Measurements from ENCODE around the gene ATP6V1B1. TPM values are rescaled to one million over a fixed set of nuclear protein-coding genes. Genes with fewer than 3 reads are reported as not detected.

ATP6V1B1 gene
- total RNA-seq, 2 donors from 2014 or later, result not detected

DNA sequence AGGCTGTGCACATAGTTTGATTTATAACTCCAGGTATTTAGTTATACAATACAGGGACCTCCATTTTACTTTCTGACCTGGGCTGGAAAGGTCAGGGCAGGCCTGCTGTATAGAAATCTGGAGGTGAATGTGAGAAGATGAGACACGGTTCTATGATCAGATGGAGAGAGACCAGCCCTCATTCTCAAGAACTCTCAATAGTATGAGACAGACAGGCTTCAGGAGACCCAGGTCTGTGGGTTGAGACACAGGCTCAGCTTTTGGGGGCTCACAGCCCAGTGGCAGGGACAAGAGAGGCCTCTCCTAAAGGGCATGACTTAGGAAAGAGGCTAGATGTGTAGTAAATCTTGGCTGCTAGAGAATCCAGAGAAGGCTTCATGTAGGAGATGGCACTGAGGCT lies 719 bp upstream of the ATP6V1B1 start:
- DNase-seq, result no peak
- H3K9me3 Mint-ChIP-seq, result no peaks in the 10 kb centered on the region
- no peak overlapping the region for H3K4me3 ChIP-seq (ENCODE audit: low read length)

DNA sequence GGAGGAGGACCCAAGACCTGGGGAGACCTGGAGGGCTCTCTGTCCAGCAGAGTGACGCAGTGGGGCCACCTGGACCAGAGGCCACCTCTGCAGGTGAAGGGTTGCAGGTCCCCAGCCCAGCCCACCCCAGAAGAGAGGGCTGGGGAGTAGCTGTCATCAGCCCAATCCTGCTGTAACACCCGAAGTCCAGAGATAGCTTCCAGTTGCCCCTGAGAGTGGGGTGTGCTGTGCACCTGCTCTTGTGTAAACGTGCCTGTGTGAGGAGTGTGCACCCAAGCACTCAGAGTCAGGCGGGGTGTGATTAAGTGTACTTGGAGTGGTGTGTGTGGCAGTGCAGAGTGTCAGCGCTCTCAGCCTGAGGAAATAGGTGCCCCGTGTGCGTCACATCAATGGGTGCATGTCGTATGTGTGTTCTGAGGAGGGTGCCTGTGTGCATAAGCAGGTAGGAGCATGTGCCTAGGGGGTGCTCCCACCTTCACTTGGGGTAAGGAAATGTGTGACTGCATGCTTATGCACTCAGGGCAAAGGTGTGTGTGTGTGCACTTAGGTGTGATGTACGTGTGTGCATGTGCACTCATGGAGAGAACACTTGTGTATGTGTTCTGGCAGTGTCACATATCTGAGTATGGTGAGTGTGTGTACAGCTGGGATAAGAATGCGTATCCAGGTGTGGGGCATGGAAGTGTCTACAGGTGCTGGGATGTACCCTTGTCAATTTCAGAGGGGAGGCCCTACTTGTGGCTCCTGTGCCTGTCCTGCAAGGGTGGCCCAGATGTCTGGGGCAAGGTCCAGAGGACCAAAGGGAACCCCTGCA lies 672 bp downstream of the ATP6V1B1 start:
- H3K4me3 ChIP-seq (ENCODE audit: low read length), result no peak overlapping the region
- H3K36me3 ChIP-seq (ENCODE audit: control insufficient read depth, insufficient read depth, low read length), result no peaks in the 10 kb centered on the region
- no peak overlapping the region for H3K27ac Mint-ChIP-seq
- no peaks in the 10 kb centered on the region for H3K9me3 ChIP-seq (ENCODE audit: control insufficient read depth, low read length)
- peaks cover 60% of the 10 kb centered on the region for H3K27me3 Mint-ChIP-seq (ENCODE audit: insufficient read depth)
- no peak overlapping the region for H3K4me3 Mint-ChIP-seq
- H3K9me3 Mint-ChIP-seq, result no peaks in the 10 kb centered on the region
- H3K9ac ChIP-seq (ENCODE audit: extremely low read depth, low read length, poor library complexity, severe bottlenecking), result no peak overlapping the region
- no peak for TF ChIP-seq CTCF (conservative IDR thresholded peaks at IDR 0.05)
- peak; percentile 46 for DNase-seq
- peaks cover 29% of the 10 kb centered on the region for H3K4me1 Mint-ChIP-seq
- 89 to 94% methylated on average over 2 to 10 of the region's 10 CpGs for WGBS, 2 experiments (ENCODE audit: insufficient coverage in 1 of 2, insufficient read length in 1 of 2)
- no peak overlapping the region for H3K27ac ChIP-seq (ENCODE audit: low read depth, low read length)
- H3K36me3 Mint-ChIP-seq (ENCODE audit: low read depth), result no peaks in the 10 kb centered on the region
- peaks cover 28% of the 10 kb centered on the region for H3K27me3 ChIP-seq (ENCODE audit: control insufficient read depth, insufficient read depth, low read length, poor library complexity, severe bottlenecking)
- H3K4me1 ChIP-seq (ENCODE audit: control insufficient read depth, insufficient read depth, low read length), result peaks cover 7% of the 10 kb centered on the region

More for the DNA sequence above, 719 bp upstream of the ATP6V1B1 start:
- WGBS, 2 experiments (ENCODE audit: insufficient coverage in 1 of 2, insufficient read length in 1 of 2), result 77 to 86% methylated on average over 1 of the region's 1 CpG
- H3K27me3 ChIP-seq (ENCODE audit: control insufficient read depth, insufficient read depth, low read length, poor library complexity, severe bottlenecking), result peaks cover 17% of the 10 kb centered on the region
- TF ChIP-seq CTCF (conservative IDR thresholded peaks at IDR 0.05), result no peak
- Mint-ChIP-seq H3K27me3 (ENCODE audit: insufficient read depth) (peaks cover 60% of the 10 kb centered on the region), H3K4me3 (no peak overlapping the region), H3K4me1 (peaks cover 29% of the 10 kb centered on the region), H3K36me3 (ENCODE audit: low read depth) (no peaks in the 10 kb centered on the region), H3K27ac (no peak overlapping the region)
- H3K4me1 ChIP-seq (ENCODE audit: control insufficient read depth, insufficient read depth, low read length), result peaks cover 7% of the 10 kb centered on the region
- H3K9ac ChIP-seq (ENCODE audit: extremely low read depth, low read length, poor library complexity, severe bottlenecking), result no peak overlapping the region
- H3K27ac ChIP-seq (ENCODE audit: low read depth, low read length), result no peak overlapping the region
- no peaks in the 10 kb centered on the region for H3K9me3 ChIP-seq (ENCODE audit: control insufficient read depth, low read length)
- no peaks in the 10 kb centered on the region for H3K36me3 ChIP-seq (ENCODE audit: control insufficient read depth, insufficient read depth, low read length)

- Mint-ChIP-seq H3K27me3 (ENCODE audit: insufficient read depth) (peaks cover 64% of the 10 kb centered on the region), H3K4me1 (peaks cover 29% of the 10 kb centered on the region), H3K9me3 (no peaks in the 10 kb centered on the region), H3K36me3 (ENCODE audit: low read depth) (no peaks in the 10 kb centered on the region), H3K4me3 (no peak overlapping the region), H3K27ac (no peak overlapping the region)
- Histone ChIP-seq H3K36me3 (ENCODE audit: control insufficient read depth, insufficient read depth, low read length) (no peaks in the 10 kb centered on the region), H3K4me1 (ENCODE audit: control insufficient read depth, insufficient read depth, low read length) (peaks cover 7% of the 10 kb centered on the region), H3K9me3 (ENCODE audit: control insufficient read depth, low read length) (no peaks in the 10 kb centered on the region), H3K9ac (ENCODE audit: extremely low read depth, low read length, poor library complexity, severe bottlenecking) (no peak overlapping the region), H3K4me3 (ENCODE audit: low read length) (no peak overlapping the region), H3K27ac (ENCODE audit: low read depth, low read length) (no peak overlapping the region), H3K27me3 (ENCODE audit: control insufficient read depth, insufficient read depth, low read length, poor library complexity, severe bottlenecking) (peaks cover 36% of the 10 kb centered on the region)
- WGBS, 2 experiments (ENCODE audit: insufficient coverage in 1 of 2, insufficient read length in 1 of 2), result 83 to 84% methylated on average over 3 to 10 of the region's 10 CpGs
- DNase-seq, result peak; percentile 61
- TF ChIP-seq CTCF (conservative IDR thresholded peaks at IDR 0.05), result no peak
Observed at GRCh38 chr2:70936979-70937811, 1.5 kb downstream of the ATP6V1B1 start.
